DOHH2 (cell line): ENCODE data around the gene FAM181A.

ENCODE experiments used
- H3F3A ChIP-seq: fragments of 200-600 bp; sonication (generic), shearing (Covaris generic); 2 replicates; pipeline ENCODE4 v1.6.0; 2016; ENCODE audit warnings: antibody characterized with exemption, mild to moderate bottlenecking; ENCODE audit not compliant: control insufficient read depth, insufficient read depth
- H3K27ac ChIP-seq: fragments of 200-600 bp; sonication (generic); 2 replicates; pipeline ENCODE4 v1.5.1; 2014; ENCODE audit warnings: low read depth, mild to moderate bottlenecking, low read length, moderate library complexity
- H3K27me3 ChIP-seq: fragments of 200-600 bp; sonication (generic); 2 replicates; pipeline ENCODE4 v1.6.1; 2014; ENCODE audit warnings: mild to moderate bottlenecking, low read length, mixed read lengths; ENCODE audit not compliant: control insufficient read depth
- H3K36me3 ChIP-seq: fragments of 200-600 bp; sonication (generic); 2 replicates; pipeline ENCODE4 v1.6.1; 2014; ENCODE audit warnings: mild to moderate bottlenecking, low read length, moderate library complexity, mixed read lengths; ENCODE audit not compliant: control insufficient read depth
- H3K4me1 ChIP-seq: fragments of 200-600 bp; sonication (generic); 2 replicates; pipeline ENCODE4 v1.6.1; 2014; ENCODE audit warnings: mild to moderate bottlenecking, low read length, mixed read lengths; ENCODE audit not compliant: control insufficient read depth
- H3K4me2 ChIP-seq: fragments of 200-600 bp; sonication (generic); 2 replicates; pipeline ENCODE4 v1.6.0; 2014; ENCODE audit warnings: mild to moderate bottlenecking, low read length, moderate library complexity
- H3K4me3 ChIP-seq: fragments of 200-600 bp; sonication (generic); 2 replicates; pipeline ENCODE4 v1.5.1; 2014; ENCODE audit warnings: mild to moderate bottlenecking, low read length, mixed read lengths
- H3K79me2 ChIP-seq: fragments of 200-600 bp; sonication (generic); 2 replicates; pipeline ENCODE4 v1.6.1; 2014; ENCODE audit warnings: mild to moderate bottlenecking, low read length, mixed read lengths; ENCODE audit not compliant: control insufficient read depth
- H3K9me2 ChIP-seq: fragments of 200-600 bp; sonication (generic); replicated peaks from 2 replicates; pipeline ENCODE4 v1.6.1; 2014; ENCODE audit warnings: mild to moderate bottlenecking, low read length, mixed read lengths; ENCODE audit not compliant: control insufficient read depth
- H3K9me3 ChIP-seq: fragments of 200-600 bp; sonication (generic); 2 replicates; pipeline ENCODE4 v1.6.1; 2014; ENCODE audit warnings: antibody characterized with exemption, low read length, mixed read lengths; ENCODE audit not compliant: control insufficient read depth, insufficient read depth
- H4K20me1 ChIP-seq: fragments of 200-600 bp; sonication (generic); 2 replicates; pipeline ENCODE4 v1.6.0; 2014; ENCODE audit warnings: low read depth, mild to moderate bottlenecking, antibody characterized with exemption, low read length, moderate library complexity; ENCODE audit not compliant: control insufficient read depth, insufficient read depth
- EZH2phosphoT487 ChIP-seq: fragments of 200-600 bp; sonication (generic); IDR thresholded peaks from 2 replicates; pipeline ENCODE4 v1.6.1; 2017; ENCODE audit warnings: borderline replicate concordance, mild to moderate bottlenecking, antibody characterized with exemption, low read length, moderate library complexity, mixed read lengths
- TF ChIP-seq, protein P1 (sequence below): fragments of 200-600 bp; sonication (generic); IDR thresholded peaks from one replicate; pipeline ENCODE4 v1.5.1; 2014; ENCODE audit warnings: antibody characterized with exemption, mild to moderate bottlenecking, low read depth, low read length; ENCODE audit not compliant: poor library complexity, severe bottlenecking

The FAM181A gene

DNA sequence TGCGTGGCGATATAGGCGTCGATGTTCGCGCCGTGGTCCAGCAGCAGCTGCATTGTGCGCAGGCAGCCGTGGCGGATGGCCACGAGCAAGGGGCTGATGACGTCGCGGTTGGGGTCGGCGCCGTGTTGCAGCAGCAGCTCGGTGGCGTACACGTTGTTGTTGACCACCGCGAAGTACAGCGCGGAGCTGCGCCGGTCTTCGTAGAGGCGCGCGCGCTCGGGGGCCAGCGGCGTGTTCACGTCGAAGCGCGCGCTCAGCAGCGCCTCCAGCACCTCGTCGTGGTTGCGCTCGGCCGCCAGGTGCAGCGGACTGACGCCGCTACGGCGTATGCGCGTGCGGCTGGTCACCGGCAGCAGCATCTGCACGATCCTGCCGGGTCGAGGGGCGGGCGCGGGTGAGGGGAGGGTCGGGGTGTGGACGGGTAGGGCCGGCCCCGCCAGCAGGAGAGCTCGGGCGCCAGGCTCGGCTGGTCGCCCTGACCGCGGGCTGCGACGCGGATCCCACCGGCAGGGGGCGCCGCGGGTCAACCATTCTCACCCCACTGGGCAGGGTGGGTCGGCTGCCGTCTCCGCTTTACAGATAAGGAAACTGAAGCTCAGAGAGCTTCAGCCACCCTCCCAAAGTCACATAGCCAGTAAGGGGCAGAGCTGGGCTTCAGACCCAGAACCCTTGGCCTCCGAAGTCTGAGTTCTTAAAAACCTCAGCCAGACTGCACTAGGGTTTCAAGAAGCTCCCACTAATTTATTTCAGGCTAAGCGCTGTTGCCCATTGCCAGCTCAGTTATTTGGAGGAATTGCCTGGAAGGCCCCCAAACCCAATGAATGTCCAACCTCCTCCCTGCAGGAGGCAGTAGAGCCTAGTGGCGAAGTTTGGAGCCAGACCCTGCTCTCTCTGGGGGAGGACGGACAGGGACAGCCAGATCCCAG is 12.4 kb downstream of the FAM181A start:
- no peaks in the 10 kb centered on the region for H3K9me2 ChIP-seq
- TF ChIP-seq, protein P1, sequence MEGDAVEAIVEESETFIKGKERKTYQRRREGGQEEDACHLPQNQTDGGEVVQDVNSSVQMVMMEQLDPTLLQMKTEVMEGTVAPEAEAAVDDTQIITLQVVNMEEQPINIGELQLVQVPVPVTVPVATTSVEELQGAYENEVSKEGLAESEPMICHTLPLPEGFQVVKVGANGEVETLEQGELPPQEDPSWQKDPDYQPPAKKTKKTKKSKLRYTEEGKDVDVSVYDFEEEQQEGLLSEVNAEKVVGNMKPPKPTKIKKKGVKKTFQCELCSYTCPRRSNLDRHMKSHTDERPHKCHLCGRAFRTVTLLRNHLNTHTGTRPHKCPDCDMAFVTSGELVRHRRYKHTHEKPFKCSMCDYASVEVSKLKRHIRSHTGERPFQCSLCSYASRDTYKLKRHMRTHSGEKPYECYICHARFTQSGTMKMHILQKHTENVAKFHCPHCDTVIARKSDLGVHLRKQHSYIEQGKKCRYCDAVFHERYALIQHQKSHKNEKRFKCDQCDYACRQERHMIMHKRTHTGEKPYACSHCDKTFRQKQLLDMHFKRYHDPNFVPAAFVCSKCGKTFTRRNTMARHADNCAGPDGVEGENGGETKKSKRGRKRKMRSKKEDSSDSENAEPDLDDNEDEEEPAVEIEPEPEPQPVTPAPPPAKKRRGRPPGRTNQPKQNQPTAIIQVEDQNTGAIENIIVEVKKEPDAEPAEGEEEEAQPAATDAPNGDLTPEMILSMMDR: peak; percentile 85
- TF ChIP-seq EZH2phosphoT487: no peak
- H3K4me1 ChIP-seq: peaks cover 12% of the 10 kb centered on the region
- H3K27me3 ChIP-seq: no peaks in the 10 kb centered on the region
- no peaks in the 10 kb centered on the region for H4K20me1 ChIP-seq
- H3K4me2 ChIP-seq: peak overlapping the region; percentile 57
- no peaks in the 10 kb centered on the region for H3K9me3 ChIP-seq
- no peaks in the 10 kb centered on the region for H3F3A ChIP-seq
- no peaks in the 10 kb centered on the region for H3K79me2 ChIP-seq
- no peak overlapping the region for H3K27ac ChIP-seq
- peaks cover 5% of the 10 kb centered on the region; the same call in 1 of the 2 replicates for H3K36me3 ChIP-seq
- 0 out of 2 replicates have a peak overlapping the region, but pooled peaks have one; percentile 24 for H3K4me3 ChIP-seq

DNA sequence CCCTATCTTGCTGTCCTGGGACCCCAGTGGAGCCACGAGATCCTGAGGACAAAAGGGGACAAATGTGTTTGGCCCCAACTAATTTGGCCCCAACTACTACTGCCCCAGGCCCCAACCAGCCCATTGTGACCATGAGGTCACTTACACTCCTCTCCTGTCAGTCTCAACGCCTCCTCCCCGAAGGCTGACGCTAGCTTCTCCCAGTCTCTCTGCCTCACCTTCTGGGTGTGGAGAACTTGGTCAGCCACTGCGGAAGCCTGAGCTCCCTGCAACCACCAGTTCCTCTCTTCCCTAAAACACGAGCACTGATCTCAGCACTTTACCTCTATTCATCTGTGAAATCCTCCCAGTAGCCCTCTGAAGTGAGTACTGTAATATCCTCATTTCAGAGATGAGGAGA is 13.3 kb downstream of the FAM181A start:
- Histone ChIP-seq H3K27ac (no peak overlapping the region), H3K4me2 (no peak overlapping the region; the same call in 1 of the 2 replicates)

DNA sequence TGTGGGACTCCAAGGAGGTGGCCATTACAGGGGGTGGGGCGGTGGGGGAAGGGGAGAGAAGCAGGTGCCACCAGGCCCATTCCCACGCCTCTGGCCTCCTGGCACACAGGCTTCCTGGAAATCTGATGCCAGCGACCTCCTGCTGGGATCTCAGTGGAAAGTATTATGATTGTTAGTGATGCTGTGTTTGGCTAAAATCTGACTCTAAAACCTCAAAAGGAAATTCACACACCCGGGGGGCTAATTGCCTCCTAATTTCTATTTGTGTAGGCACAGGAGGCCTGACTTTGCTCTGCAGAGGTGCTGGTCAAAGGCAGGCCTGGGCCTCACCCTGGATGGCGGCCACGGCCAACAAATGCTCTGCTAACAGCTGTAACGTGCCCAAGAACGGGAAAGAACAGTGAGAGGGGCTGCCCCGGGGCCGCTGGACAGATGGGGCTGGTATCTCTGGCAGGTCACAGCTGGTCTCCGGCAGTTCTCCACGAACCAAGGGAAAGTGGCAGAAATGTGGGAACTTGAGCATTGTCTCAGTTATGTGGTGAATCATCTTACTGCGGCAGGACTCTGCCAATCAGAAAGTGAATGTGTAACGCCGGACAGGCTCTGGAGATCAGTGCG is 14.3 kb downstream of the FAM181A start:
- no peaks in the 10 kb centered on the region for H3K27me3 ChIP-seq
- no peak overlapping the region for H3K4me3 ChIP-seq
- no peaks in the 10 kb centered on the region for H3K9me2 ChIP-seq
- no peaks in the 10 kb centered on the region for H3F3A ChIP-seq
- no peak for TF ChIP-seq EZH2phosphoT487
- TF ChIP-seq, protein P1: no peak
- H3K4me2 ChIP-seq: no peak overlapping the region
- peaks cover 6% of the 10 kb centered on the region for H3K36me3 ChIP-seq
- no peak overlapping the region for H3K27ac ChIP-seq
- no peaks in the 10 kb centered on the region for H4K20me1 ChIP-seq
- no peaks in the 10 kb centered on the region for H3K9me3 ChIP-seq
- H3K4me1 ChIP-seq: peaks cover 12% of the 10 kb centered on the region
- no peaks in the 10 kb centered on the region for H3K79me2 ChIP-seq

More for the DNA sequence above, 13.3 kb downstream of the FAM181A start:
- Histone ChIP-seq H4K20me1 (no peaks in the 10 kb centered on the region), H3K9me3 (no peaks in the 10 kb centered on the region), H3F3A (no peaks in the 10 kb centered on the region), H3K4me1 (peaks cover 12% of the 10 kb centered on the region), H3K79me2 (no peaks in the 10 kb centered on the region), H3K36me3 (peaks cover 5% of the 10 kb centered on the region; the same call in 1 of the 2 replicates), H3K9me2 (no peaks in the 10 kb centered on the region), H3K4me3 (no peak overlapping the region), H3K27me3 (no peaks in the 10 kb centered on the region)
- TF ChIP-seq EZH2phosphoT487: no peak
- TF ChIP-seq, protein P1: no peak
